ENCODE data around the gene TIMP4. TPM values are rescaled to one million over a fixed set of nuclear protein-coding genes. Genes with fewer than 3 reads are reported as not detected.
A peak's percentile ranks its signal among the peaks of the same experiment; 100 is the strongest.

Gene TIMP4
- 12.3 TPM for total RNA-seq
- long read RNA-seq, transcript TIMP4-201 (5 exons, 1,650 nt) = major isoform, 18 of 20 reads
- long read RNA-seq, partial matches to known transcripts = 1 of 20 reads
- long read RNA-seq, other reads (novel, unspliced or antisense) = 1 of 20 reads

- no peak for TF ChIP-seq CTCF (IDR thresholded peaks at IDR 0.05; ENCODE audit: borderline replicate concordance)
- DNase-seq = peak; percentile 62
- intact Hi-C loops (cut with micrococcal nuclease) = no loop called here
Observed at GRCh38 chr3:12158387-12159226, at the start of gene TIMP4. Gene TIMP4, minus strand, starts transcription at chr3:12158912. Its CDS starts 72 bp downstream, at chr3:12158840.

GRCh38 chr3:12205171-12205570, 46.5 kb upstream of the TIMP4 start:
- Histone ChIP-seq H3K4me3 (no peak overlapping the region), H3K36me3 (no peaks in the 10 kb centered on the region), H3K27ac (replicated peaks) (no peak overlapping the region), H3K27me3 (ENCODE audit: low read depth) (no peaks in the 10 kb centered on the region), H3K4me1 (no peaks in the 10 kb centered on the region), H3K9me3 (replicated peaks) (peaks cover 16% of the 10 kb centered on the region)
- TF ChIP-seq CTCF (IDR thresholded peaks at IDR 0.05; ENCODE audit: borderline replicate concordance) = no peak
- intact Hi-C loops (cut with micrococcal nuclease) = no loop called here
- no peak for DNase-seq

More at GRCh38 chr3:12158387-12159226, at the start of gene TIMP4:
- no peaks in the 10 kb centered on the region for H3K9me3 ChIP-seq (replicated peaks)
- H3K27ac ChIP-seq (replicated peaks) = peak within 1 kb of the TSS; percentile 92
- H3K4me3 ChIP-seq = peak within 1 kb of the TSS; percentile 74
- peaks cover 16% of the 10 kb centered on the region for H3K36me3 ChIP-seq
- H3K27me3 ChIP-seq (ENCODE audit: low read depth) = no peaks in the 10 kb centered on the region
- peaks cover 50% of the 10 kb centered on the region for H3K4me1 ChIP-seq

- no peak for DNase-seq
Observed at GRCh38 chr3:12201813-12202212, 43.1 kb upstream of the TIMP4 start.

GRCh38 chr3:12198301-12198700, 39.6 kb upstream of the TIMP4 start:
- Histone ChIP-seq H3K27me3 (ENCODE audit: low read depth) (no peaks in the 10 kb centered on the region), H3K36me3 (no peaks in the 10 kb centered on the region), H3K27ac (replicated peaks) (no peak overlapping the region), H3K4me3 (no peak overlapping the region), H3K4me1 (peaks cover 7% of the 10 kb centered on the region), H3K9me3 (replicated peaks) (peaks cover 4% of the 10 kb centered on the region)
- intact Hi-C loops (cut with micrococcal nuclease) = no loop called here
- DNase-seq = no peak
- no peak for TF ChIP-seq CTCF (IDR thresholded peaks at IDR 0.05; ENCODE audit: borderline replicate concordance)

More at GRCh38 chr3:12201813-12202212, 43.1 kb upstream of the TIMP4 start:
- H3K9me3 ChIP-seq (replicated peaks) = peaks cover 4% of the 10 kb centered on the region
- H3K27ac ChIP-seq (replicated peaks) = no peak overlapping the region
- intact Hi-C loops (cut with micrococcal nuclease) = no loop called here
- TF ChIP-seq CTCF (IDR thresholded peaks at IDR 0.05; ENCODE audit: borderline replicate concordance) = no peak
- no peaks in the 10 kb centered on the region for H3K4me1 ChIP-seq
- H3K36me3 ChIP-seq = no peaks in the 10 kb centered on the region
- H3K27me3 ChIP-seq (ENCODE audit: low read depth) = no peaks in the 10 kb centered on the region
- no peak overlapping the region for H3K4me3 ChIP-seq

- Histone ChIP-seq H3K27me3 (ENCODE audit: low read depth) (no peaks in the 10 kb centered on the region), H3K9me3 (replicated peaks) (peaks cover 4% of the 10 kb centered on the region), H3K4me1 (peaks cover 7% of the 10 kb centered on the region), H3K4me3 (no peak overlapping the region), H3K27ac (replicated peaks) (no peak overlapping the region), H3K36me3 (no peaks in the 10 kb centered on the region)
- intact Hi-C loops (cut with micrococcal nuclease) = no loop called here
- DNase-seq = no peak
- TF ChIP-seq CTCF (IDR thresholded peaks at IDR 0.05; ENCODE audit: borderline replicate concordance) = no peak
Observed at GRCh38 chr3:12197475-12197874, 38.8 kb upstream of the TIMP4 start.

Data from left ventricle myocardium inferior (tissue), 1 donor.